Measurements from ENCODE around the gene DROSHA. TPM values are rescaled to one million over a fixed set of nuclear protein-coding genes. Genes with fewer than 3 reads are reported as not detected.
A peak's percentile ranks its signal among the peaks of the same experiment; 100 is the strongest.

The DROSHA gene
- total and polyA plus RNA-seq, 2 experiments from 2014 or later, result 27.7 to 42.1 TPM

DNA sequence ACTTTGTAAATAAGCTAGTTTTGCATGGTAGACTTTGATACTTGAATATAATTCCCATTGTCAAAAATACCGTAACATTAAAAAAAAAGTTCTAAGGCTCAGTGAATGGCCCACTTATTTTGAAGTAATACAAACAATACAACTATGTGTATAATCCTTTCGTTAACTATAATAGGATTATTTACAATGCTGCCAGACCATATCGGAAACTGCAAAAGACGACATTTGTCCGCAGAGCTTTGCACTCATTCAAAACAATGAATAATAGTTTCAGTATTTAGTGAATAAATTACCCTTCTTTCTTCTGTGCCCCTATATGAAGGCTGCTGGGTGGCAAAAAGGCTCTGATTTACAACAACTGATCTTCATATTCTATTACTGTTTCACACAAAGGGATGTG is 121.8 kb downstream of the DROSHA start:
- Histone ChIP-seq H3K4me1 (ENCODE audit: low read depth) (peaks cover 5% of the 10 kb centered on the region), H3K27ac (no peak overlapping the region), H3K27me3 (no peaks in the 10 kb centered on the region), H3K36me3 (peaks cover 5% of the 10 kb centered on the region), H3K9me3 (ENCODE audit: low read depth) (no peaks in the 10 kb centered on the region), H3K4me3 (no peak overlapping the region)
- no peak for TF ChIP-seq CTCF (IDR thresholded peaks at IDR 0.05; ENCODE audit: low read depth, low read length)
- DNase-seq (ENCODE audit: low read depth in 1 of 2, low spot score in 1 of 2), result no peak

GRCh38 chr5:31408814-31409213 is 123.1 kb downstream of the DROSHA start:
- H3K4me3 ChIP-seq, result no peak overlapping the region
- H3K36me3 ChIP-seq, result peaks cover 5% of the 10 kb centered on the region
- no peak for TF ChIP-seq CTCF (IDR thresholded peaks at IDR 0.05; ENCODE audit: low read depth, low read length)
- H3K4me1 ChIP-seq (ENCODE audit: low read depth), result peaks cover 5% of the 10 kb centered on the region
- H3K9me3 ChIP-seq (ENCODE audit: low read depth), result no peaks in the 10 kb centered on the region
- DNase-seq (ENCODE audit: low read depth in 1 of 2, low spot score in 1 of 2), result peak; percentile 24 to 77
- H3K27me3 ChIP-seq, result no peaks in the 10 kb centered on the region
- peak overlapping the region; percentile 59 for H3K27ac ChIP-seq

- Histone ChIP-seq H3K4me1 (ENCODE audit: low read depth) (peaks cover 5% of the 10 kb centered on the region), H3K27me3 (no peaks in the 10 kb centered on the region), H3K9me3 (ENCODE audit: low read depth) (no peaks in the 10 kb centered on the region), H3K4me3 (no peak overlapping the region), H3K36me3 (peaks cover 5% of the 10 kb centered on the region), H3K27ac (no peak overlapping the region)
- DNase-seq (ENCODE audit: low read depth in 1 of 2, low spot score in 1 of 2), result no peak
- TF ChIP-seq CTCF (IDR thresholded peaks at IDR 0.05; ENCODE audit: low read depth, low read length), result no peak
Measured at GRCh38 chr5:31407921-31408693, 123.8 kb downstream of the DROSHA start.

- H3K36me3 ChIP-seq, result peaks cover 7% of the 10 kb centered on the region
- peaks cover 5% of the 10 kb centered on the region for H3K4me1 ChIP-seq (ENCODE audit: low read depth)
- no peaks in the 10 kb centered on the region for H3K9me3 ChIP-seq (ENCODE audit: low read depth)
- no peak overlapping the region for H3K27ac ChIP-seq
- H3K27me3 ChIP-seq, result no peaks in the 10 kb centered on the region
- DNase-seq (ENCODE audit: low read depth in 1 of 2, low spot score in 1 of 2), result peak in 1 of 2 donors; percentile 38
- TF ChIP-seq CTCF (IDR thresholded peaks at IDR 0.05; ENCODE audit: low read depth, low read length), result no peak
- no peak overlapping the region for H3K4me3 ChIP-seq
Measured at GRCh38 chr5:31404325-31404724, 127.6 kb downstream of the DROSHA start.

DNA sequence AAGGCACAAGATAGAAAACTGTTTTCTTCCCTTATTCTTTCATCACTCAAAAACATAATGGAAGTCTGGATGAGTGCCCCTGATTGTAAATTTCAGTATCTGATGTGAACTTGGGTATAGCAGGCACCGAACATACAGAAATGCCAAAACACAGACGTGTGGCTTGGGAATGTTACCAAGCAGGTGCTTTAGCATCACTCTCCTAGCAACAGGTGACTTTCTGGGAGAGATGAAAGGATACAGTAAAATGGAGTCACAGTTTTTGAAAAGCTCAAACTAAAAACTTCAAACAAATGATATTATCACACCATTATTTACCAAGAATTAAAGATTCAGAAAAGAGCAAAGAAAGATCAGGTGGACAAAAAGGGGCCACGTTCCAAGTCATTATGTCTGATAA is 130.2 kb downstream of the DROSHA start:
- TF ChIP-seq CTCF (IDR thresholded peaks at IDR 0.05; ENCODE audit: low read depth, low read length), result no peak
- Histone ChIP-seq H3K4me1 (ENCODE audit: low read depth) (no peaks in the 10 kb centered on the region), H3K9me3 (ENCODE audit: low read depth) (no peaks in the 10 kb centered on the region), H3K36me3 (peaks cover 7% of the 10 kb centered on the region), H3K4me3 (no peak overlapping the region), H3K27me3 (no peaks in the 10 kb centered on the region), H3K27ac (no peak overlapping the region)
- no peak for DNase-seq (ENCODE audit: low read depth in 1 of 2, low spot score in 1 of 2)
